Esophagus muscularis mucosa (tissue), 4 donors: ENCODE measurements around the gene HCAR1. TPM values are rescaled to one million over a fixed set of nuclear protein-coding genes. Genes with fewer than 3 reads are reported as not detected.
"Not testable (repeated sequence)": the region's sequence is repeated elsewhere in the genome, so short reads cannot be mapped to it uniquely, and the experiment has no call there.

Experiments
- DNase-seq: peaks from one replicate; pipeline ENCODE4 v3.0.0-alpha.2; 2017; ENCODE audit errors: extremely low spot score
- H3K27ac ChIP-seq, 4 donors: fragments of 200-600 bp; sonication (generic); replicated peaks in 1 of 4; 1 replicate in 3 of 4; 2 replicates in 1 of 4; pipeline ENCODE4 v1.5.1; 2016 to 2019; ENCODE audit warnings: mild to moderate bottlenecking in 1 of 4
- H3K27me3 ChIP-seq, 4 donors: fragments of 200-600 bp; sonication (generic); one replicate each; pipeline versions ENCODE4 v1.5.1 to v1.6.0; 2016 to 2019
- H3K36me3 ChIP-seq, 4 donors: fragments of 200-600 bp; sonication (generic); one replicate each; pipeline ENCODE4 v1.5.1; 2016 to 2019
- H3K4me1 ChIP-seq, 4 donors: fragments of 200-600 bp; sonication (generic); one replicate each; pipeline ENCODE4 v1.5.1; 2016 to 2019
- H3K4me3 ChIP-seq, 4 donors: fragments of 200-600 bp; sonication (generic); 1 replicate in 2 of 4; 2 replicates in 2 of 4; pipeline ENCODE4 v1.5.1; 2016 to 2019; ENCODE audit warnings: mild to moderate bottlenecking in 4 of 4, moderate library complexity in 1 of 4
- H3K9me3 ChIP-seq, 4 donors: fragments of 200-600 bp; sonication (generic); 1 replicate in 3 of 4; 2 replicates in 1 of 4; pipeline ENCODE4 v1.5.1; 2016 to 2019
- CTCF ChIP-seq, 3 experiments: fragments of 200-600 bp in 2 of 3; fragments of 450-650 bp in 1 of 3; sonication (generic) in 2 of 3; IDR thresholded peaks; one replicate each; pipeline ENCODE4 v1.5.1; 2017 to 2019; ENCODE audit warnings: antibody characterized with exemption in 3 of 3, mild to moderate bottlenecking in 2 of 3, moderate library complexity in 1 of 3
- EP300 ChIP-seq: sonication (generic); formaldehyde crosslinking; IDR thresholded peaks from one replicate; pipeline ENCODE4 v1.6.1; 2017; ENCODE audit warnings: antibody characterized with exemption
- POLR2A ChIP-seq: fragments of 450-650 bp; IDR thresholded peaks from one replicate; pipeline ENCODE4 v1.6.1; 2017; ENCODE audit warnings: antibody characterized with exemption, moderate library complexity, mild to moderate bottlenecking, low read depth
- POLR2AphosphoS5 ChIP-seq, 2 donors: sonication (generic); formaldehyde crosslinking; IDR thresholded peaks; one replicate each; pipeline ENCODE4 v1.6.1; 2017; ENCODE audit warnings: antibody characterized with exemption in 2 of 2
- WGBS: methylation state at CpG from one replicate; pipeline ENCODE4 v1.1.5; 2018; 5-methylcytosine and 5-hydroxymethylcytosine counted together
- intact Hi-C: fragments of 100-400 bp; cut with DNase I; formaldehyde crosslinking; loops from one replicate; pipeline ENCODE4 v1.15.1; 2023
- total RNA-seq, 4 donors: library from RNA; depleted of rRNA; stranded (reverse); fragments of >200 nt; gene quantifications; one replicate each; pipeline versions ENCODE4 v1.1.0 to v1.2.1, GENCODE V29; 2016

The HCAR1 gene
- total RNA-seq, 4 donors from 2014 or later = 0.13 TPM; not detected in 3

DNA sequence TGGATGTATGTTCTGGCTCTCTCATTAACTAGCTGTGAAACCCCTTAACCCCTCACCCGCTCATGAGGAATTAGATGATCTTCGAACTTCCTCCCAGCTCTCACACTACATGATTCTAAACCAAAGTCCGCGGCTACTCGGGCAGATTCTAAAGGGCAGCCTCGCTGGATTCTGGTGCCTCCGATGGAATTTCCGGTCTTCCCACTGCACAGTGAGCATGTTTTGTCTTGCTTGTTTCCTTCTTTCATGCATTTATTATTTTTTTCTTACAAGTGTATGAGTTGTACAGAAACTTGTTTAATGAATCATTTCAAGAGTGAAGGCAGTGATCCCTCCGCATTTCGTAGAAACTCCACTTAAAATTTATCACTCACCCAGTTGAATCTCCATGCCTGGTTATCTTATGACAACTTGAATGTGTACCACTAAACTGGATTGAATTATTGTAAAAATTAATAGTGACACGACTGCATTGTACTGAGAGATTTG is 9.5 kb downstream of the HCAR1 start:
- no peak for DNase-seq
- no peak for TF ChIP-seq CTCF (IDR thresholded peaks at IDR 0.05)
- no peak for TF ChIP-seq POLR2AphosphoS5 (IDR thresholded peaks at IDR 0.05)
- no peak for TF ChIP-seq EP300
- no peak for TF ChIP-seq POLR2A
- H3K4me3 ChIP-seq = no peak overlapping the region
- H3K36me3 ChIP-seq = no peaks in the 10 kb centered on the region
- no peaks in the 10 kb centered on the region for H3K9me3 ChIP-seq
- no peaks in the 10 kb centered on the region for H3K4me1 ChIP-seq
- peaks cover 0 to 6% (median 0%) of the 10 kb centered on the region in 4 donors for H3K27me3 ChIP-seq
- intact Hi-C loops = no loop called here
- WGBS = 79% methylated on average over 11 of the region's 11 CpGs
- no peak overlapping the region for H3K27ac ChIP-seq

GRCh38 chr12:122716658-122717057 is 14.0 kb downstream of the HCAR1 start, which contains the start of gene HCAR3:
TSS of gene HCAR3 (minus strand) at chr12:122716811. CDS start at chr12:122716737, 74 bp downstream.
- WGBS = 76% methylated on average over 10 of the region's 10 CpGs
- intact Hi-C loops, H3K27ac ChIP-seq, H3K27me3 ChIP-seq, DNase-seq, H3K4me1 ChIP-seq, H3K9me3 ChIP-seq, H3K36me3 ChIP-seq, H3K4me3 ChIP-seq: not testable (repeated sequence)

GRCh38 chr12:122715211-122715610 is 15.4 kb downstream of the HCAR1 start:
- H3K27ac ChIP-seq, H3K4me1 ChIP-seq, H3K36me3 ChIP-seq, H3K9me3 ChIP-seq, H3K4me3 ChIP-seq, intact Hi-C loops, H3K27me3 ChIP-seq, DNase-seq: not testable (repeated sequence)
- WGBS = 74% methylated on average over 6 of the region's 6 CpGs

DNA sequence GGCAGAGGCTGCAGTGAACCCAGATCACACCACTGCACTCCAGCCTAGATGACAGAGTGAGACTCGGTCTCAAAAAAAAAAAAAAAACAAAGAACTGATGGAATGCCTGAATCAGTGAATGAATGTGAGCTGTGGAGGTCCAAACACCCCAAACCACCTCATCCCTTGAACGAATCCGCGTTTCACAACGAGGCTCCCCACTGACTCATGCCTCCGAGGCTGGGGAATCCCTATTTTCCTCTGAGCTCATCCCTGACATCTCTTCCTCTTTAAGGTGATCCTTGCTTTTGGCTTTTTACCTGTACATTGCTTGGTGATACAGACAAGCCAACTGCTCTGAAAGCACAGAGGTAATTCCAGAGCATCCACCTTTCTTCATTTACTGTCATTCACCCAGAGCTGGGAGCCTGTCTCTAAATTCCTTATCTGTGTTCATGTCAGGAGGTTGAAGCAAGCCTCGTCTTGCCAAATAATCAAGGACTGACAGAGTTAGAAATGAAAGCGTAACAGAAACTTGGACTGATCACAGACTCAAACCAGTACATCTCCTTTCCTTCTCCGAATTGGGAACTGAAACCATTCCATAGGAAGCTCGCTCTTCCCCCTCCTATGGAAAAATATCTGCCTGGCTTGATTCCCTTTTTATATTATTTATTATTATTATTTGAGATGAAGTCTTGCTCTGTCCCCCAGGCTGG is 17.0 kb downstream of the HCAR1 start:
- WGBS = 70% methylated on average over 4 of the region's 10 CpGs
- DNase-seq, H3K36me3 ChIP-seq, H3K9me3 ChIP-seq, H3K4me3 ChIP-seq, intact Hi-C loops, H3K27me3 ChIP-seq, H3K4me1 ChIP-seq, H3K27ac ChIP-seq: not testable (repeated sequence)

GRCh38 chr12:122711266-122711665 is 19.4 kb downstream of the HCAR1 start:
- WGBS = 84% methylated on average over 1 of the region's 1 CpG
- H3K27ac ChIP-seq, H3K4me1 ChIP-seq, H3K27me3 ChIP-seq, intact Hi-C loops, DNase-seq, H3K9me3 ChIP-seq, H3K36me3 ChIP-seq, H3K4me3 ChIP-seq: not testable (repeated sequence)

DNA sequence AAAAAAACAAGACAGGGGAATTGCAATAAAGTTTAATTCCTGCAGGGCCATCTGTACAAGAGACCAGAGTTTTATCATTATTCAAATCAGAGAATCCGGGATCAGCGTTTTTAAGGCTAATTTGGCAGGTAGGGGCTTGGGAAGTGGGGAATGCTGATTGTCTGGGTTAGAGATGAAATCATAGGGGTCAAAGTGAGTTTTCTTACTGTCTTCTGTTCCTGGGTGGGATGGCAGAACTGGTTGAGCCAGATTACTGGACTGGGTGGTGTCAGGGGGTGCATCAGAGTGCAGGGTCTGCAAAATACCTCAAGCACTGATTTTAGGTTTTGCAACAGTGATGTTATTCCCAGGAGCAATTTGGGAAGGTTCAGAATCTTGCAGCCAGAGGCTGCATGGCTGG is 20.3 kb downstream of the HCAR1 start:
- not testable (repeated sequence) for DNase-seq

DNA sequence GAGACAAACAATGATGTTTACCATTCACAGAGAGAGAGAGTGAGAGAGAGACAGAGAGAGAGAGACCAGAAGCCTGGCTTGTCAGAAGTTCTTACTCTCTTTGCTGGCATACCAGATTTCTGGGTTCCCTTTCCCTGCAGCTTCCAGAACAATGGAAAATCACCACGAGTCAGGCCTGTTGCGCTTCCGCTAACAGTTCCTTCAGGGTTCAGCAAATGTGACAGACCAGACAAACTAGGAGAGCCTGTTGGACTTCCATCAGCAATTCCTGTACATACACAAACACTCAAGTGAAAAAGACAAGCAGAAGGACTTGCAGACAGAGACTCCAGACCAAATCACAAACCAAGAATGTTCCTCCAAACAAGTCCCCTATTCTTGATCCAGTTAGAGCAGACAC is 21.4 kb downstream of the HCAR1 start:
- H3K27me3 ChIP-seq, H3K27ac ChIP-seq: not testable (repeated sequence)
- no CpG with 5 or more reads among the region's 3 CpGs for WGBS

More for the DNA sequence above, 20.3 kb downstream of the HCAR1 start:
- H3K36me3 ChIP-seq, H3K4me3 ChIP-seq, H3K4me1 ChIP-seq, H3K9me3 ChIP-seq, H3K27ac ChIP-seq, intact Hi-C loops, H3K27me3 ChIP-seq: not testable (repeated sequence)
- 65% methylated on average over 2 of the region's 2 CpGs for WGBS

DNA sequence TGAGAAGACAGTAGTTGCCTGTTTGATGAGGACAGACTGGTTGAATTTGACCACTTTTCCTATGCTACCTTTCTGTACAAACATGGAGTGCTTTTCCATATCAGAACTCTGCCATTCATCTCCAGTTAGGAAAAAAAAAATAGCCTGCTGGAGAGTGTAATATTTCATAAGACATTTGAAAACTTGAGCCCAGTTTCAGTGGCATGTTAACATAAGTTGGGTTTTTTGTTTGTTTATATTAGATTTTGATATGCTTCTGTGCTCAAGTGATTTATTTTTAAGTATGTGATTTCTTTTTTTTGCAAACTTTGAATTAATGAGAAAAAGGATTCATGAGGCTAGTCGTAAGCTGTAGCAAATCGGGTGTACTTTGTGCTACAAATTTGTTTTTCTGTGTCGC is 26.8 kb downstream of the HCAR1 start:
- H3K36me3 ChIP-seq, DNase-seq, H3K4me3 ChIP-seq, H3K27me3 ChIP-seq, H3K4me1 ChIP-seq, H3K27ac ChIP-seq, H3K9me3 ChIP-seq, intact Hi-C loops: not testable (repeated sequence)
- 92% methylated on average over 3 of the region's 3 CpGs for WGBS

More for the DNA sequence above, 21.4 kb downstream of the HCAR1 start:
- H3K4me3 ChIP-seq, H3K36me3 ChIP-seq, H3K9me3 ChIP-seq, intact Hi-C loops, DNase-seq, H3K4me1 ChIP-seq: not testable (repeated sequence)

GRCh38 chr12:122702890-122703611 is 27.6 kb downstream of the HCAR1 start, which contains the start of gene HCAR2:
TSS of gene HCAR2 (minus strand) at chr12:122703357. CDS start at chr12:122703283, 74 bp downstream.
- DNase-seq, H3K4me3 ChIP-seq, H3K27ac ChIP-seq, intact Hi-C loops, H3K9me3 ChIP-seq, H3K36me3 ChIP-seq, H3K4me1 ChIP-seq, H3K27me3 ChIP-seq: not testable (repeated sequence)
- WGBS = 81% methylated on average over 16 of the region's 22 CpGs

DNA sequence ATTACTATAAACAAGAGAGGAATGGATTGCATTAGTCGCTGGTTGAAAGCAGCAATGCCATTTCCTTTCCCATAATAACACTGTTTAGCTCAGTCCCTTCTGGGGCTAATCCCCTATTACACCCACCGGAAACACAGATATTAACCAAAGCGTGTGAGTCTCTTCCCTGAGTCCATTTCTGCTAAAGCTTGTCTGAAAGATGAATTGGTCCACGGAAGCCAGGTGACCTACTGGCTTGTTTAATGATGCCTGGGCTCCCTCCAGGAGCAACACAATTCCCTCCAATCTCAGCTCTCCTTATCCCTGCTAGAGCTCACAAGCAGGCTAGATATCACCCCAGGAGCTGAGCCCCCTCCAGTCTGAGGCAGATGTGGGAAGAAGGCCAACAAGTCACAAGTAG is 29.2 kb downstream of the HCAR1 start:
- intact Hi-C loops, DNase-seq, H3K27me3 ChIP-seq, H3K36me3 ChIP-seq, H3K4me1 ChIP-seq, H3K4me3 ChIP-seq, H3K9me3 ChIP-seq, H3K27ac ChIP-seq: not testable (repeated sequence)
- WGBS = 29% methylated on average over 4 of the region's 4 CpGs

DNA sequence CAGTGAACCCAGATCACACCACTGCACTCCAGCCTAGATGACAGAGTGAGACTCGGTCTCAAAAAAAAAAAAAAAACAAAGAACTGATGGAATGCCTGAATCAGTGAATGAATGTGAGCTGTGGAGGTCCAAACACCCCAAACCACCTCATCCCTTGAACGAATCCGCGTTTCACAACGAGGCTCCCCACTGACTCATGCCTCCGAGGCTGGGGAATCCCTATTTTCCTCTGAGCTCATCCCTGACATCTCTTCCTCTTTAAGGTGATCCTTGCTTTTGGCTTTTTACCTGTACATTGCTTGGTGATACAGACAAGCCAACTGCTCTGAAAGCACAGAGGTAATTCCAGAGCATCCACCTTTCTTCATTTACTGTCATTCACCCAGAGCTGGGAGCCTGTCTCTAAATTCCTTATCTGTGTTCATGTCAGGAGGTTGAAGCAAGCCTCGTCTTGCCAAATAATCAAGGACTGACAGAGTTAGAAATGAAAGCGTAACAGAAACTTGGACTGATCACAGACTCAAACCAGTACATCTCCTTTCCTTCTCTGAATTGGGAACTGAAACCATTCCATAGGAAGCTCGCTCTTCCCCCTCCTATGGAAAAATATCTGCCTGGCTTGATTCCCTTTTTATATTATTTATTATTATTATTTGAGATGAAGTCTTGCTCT is 30.5 kb downstream of the HCAR1 start:
- H3K36me3 ChIP-seq, intact Hi-C loops, H3K4me3 ChIP-seq, DNase-seq, H3K27me3 ChIP-seq, H3K27ac ChIP-seq, H3K9me3 ChIP-seq, H3K4me1 ChIP-seq: not testable (repeated sequence)
- WGBS = 83% methylated on average over 2 of the region's 9 CpGs
